ENCODE results near the gene LMO2.

GRCh38 chr11:33895752-33896137, 3.9 kb upstream of the LMO2 start:
- no peak for TF ChIP-seq POLR2AphosphoS5 (IDR thresholded peaks at IDR 0.05; ENCODE audit: insufficient read depth, low read depth, low read length)
- TF ChIP-seq POLR2A (IDR thresholded peaks at IDR 0.05; ENCODE audit: low read depth, low read length) = no peak

Data from endothelial cell of umbilical vein (primary cell).